Liver (tissue), 3 donors: Measurements from ENCODE around the gene SIGLEC1.

Source experiments
- FOXA1 ChIP-seq: IDR thresholded peaks from 2 replicates; pipeline ENCODE4 v1.6.1; 2016; ENCODE audit warnings: antibody characterized with exemption
- FOXA2 ChIP-seq: IDR thresholded peaks from 2 replicates; pipeline ENCODE4 v1.6.1; 2016; ENCODE audit warnings: antibody characterized with exemption
- JUND ChIP-seq, 2 donors: IDR thresholded peaks; 2 replicates each; pipeline ENCODE4 v1.6.1; 2016; ENCODE audit warnings: antibody characterized with exemption in 2 of 2
- MAX ChIP-seq: IDR thresholded peaks from 2 replicates; pipeline ENCODE4 v1.6.1; 2016; ENCODE audit warnings: antibody characterized with exemption
- RXRA ChIP-seq, 2 donors: IDR thresholded peaks; 2 replicates each; pipeline ENCODE4 v1.6.1; 2017 to 2018; ENCODE audit warnings: antibody characterized with exemption in 2 of 2, mild to moderate bottlenecking in 1 of 2
- TAF1 ChIP-seq: conservative IDR thresholded peaks from 2 replicates; pipeline ENCODE4 v1.6.1; 2016; ENCODE audit warnings: antibody characterized with exemption, mild to moderate bottlenecking
- YY1 ChIP-seq: IDR thresholded peaks from 2 replicates; pipeline ENCODE4 v1.6.1; 2016; ENCODE audit warnings: antibody characterized with exemption, mild to moderate bottlenecking
- TF ChIP-seq, protein P1 (sequence below): fragments of 150-350 bp; IDR thresholded peaks from 2 replicates; pipeline ENCODE4 v1.5.1; 2017; ENCODE audit warnings: improper control_type of control experiment, low read depth, low read length; ENCODE audit not compliant: missing input control
- TF ChIP-seq, protein P2 (sequence below): IDR thresholded peaks from 2 replicates; pipeline ENCODE4 v1.6.1; 2016; ENCODE audit warnings: antibody characterized with exemption
- TF ChIP-seq, protein P3 (sequence below): IDR thresholded peaks from 2 replicates; pipeline ENCODE4 v1.6.1; 2016; ENCODE audit warnings: antibody characterized with exemption
- donor health status: healthy.
- donor health status: healthy.

- TF ChIP-seq YY1 (no peak), FOXA1 (no peak), TAF1 (no peak), RXRA (IDR thresholded peaks at IDR 0.05) (no peak), JUND (IDR thresholded peaks at IDR 0.05) (no peak), MAX (no peak), FOXA2 (no peak)
- TF ChIP-seq, protein P1, sequence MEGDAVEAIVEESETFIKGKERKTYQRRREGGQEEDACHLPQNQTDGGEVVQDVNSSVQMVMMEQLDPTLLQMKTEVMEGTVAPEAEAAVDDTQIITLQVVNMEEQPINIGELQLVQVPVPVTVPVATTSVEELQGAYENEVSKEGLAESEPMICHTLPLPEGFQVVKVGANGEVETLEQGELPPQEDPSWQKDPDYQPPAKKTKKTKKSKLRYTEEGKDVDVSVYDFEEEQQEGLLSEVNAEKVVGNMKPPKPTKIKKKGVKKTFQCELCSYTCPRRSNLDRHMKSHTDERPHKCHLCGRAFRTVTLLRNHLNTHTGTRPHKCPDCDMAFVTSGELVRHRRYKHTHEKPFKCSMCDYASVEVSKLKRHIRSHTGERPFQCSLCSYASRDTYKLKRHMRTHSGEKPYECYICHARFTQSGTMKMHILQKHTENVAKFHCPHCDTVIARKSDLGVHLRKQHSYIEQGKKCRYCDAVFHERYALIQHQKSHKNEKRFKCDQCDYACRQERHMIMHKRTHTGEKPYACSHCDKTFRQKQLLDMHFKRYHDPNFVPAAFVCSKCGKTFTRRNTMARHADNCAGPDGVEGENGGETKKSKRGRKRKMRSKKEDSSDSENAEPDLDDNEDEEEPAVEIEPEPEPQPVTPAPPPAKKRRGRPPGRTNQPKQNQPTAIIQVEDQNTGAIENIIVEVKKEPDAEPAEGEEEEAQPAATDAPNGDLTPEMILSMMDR, result no peak
- TF ChIP-seq, protein P2, sequence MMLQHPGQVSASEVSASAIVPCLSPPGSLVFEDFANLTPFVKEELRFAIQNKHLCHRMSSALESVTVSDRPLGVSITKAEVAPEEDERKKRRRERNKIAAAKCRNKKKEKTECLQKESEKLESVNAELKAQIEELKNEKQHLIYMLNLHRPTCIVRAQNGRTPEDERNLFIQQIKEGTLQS, result no peak
- TF ChIP-seq, protein P3, sequence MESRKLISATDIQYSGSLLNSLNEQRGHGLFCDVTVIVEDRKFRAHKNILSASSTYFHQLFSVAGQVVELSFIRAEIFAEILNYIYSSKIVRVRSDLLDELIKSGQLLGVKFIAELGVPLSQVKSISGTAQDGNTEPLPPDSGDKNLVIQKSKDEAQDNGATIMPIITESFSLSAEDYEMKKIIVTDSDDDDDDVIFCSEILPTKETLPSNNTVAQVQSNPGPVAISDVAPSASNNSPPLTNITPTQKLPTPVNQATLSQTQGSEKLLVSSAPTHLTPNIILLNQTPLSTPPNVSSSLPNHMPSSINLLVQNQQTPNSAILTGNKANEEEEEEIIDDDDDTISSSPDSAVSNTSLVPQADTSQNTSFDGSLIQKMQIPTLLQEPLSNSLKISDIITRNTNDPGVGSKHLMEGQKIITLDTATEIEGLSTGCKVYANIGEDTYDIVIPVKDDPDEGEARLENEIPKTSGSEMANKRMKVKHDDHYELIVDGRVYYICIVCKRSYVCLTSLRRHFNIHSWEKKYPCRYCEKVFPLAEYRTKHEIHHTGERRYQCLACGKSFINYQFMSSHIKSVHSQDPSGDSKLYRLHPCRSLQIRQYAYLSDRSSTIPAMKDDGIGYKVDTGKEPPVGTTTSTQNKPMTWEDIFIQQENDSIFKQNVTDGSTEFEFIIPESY, result no peak
These were observed 10.9 kb upstream of the SIGLEC1 start for GRCh38 chr20:3723284-3723683.
